Activated CD4-positive, alpha-beta T cell treated with anti-CD3 and anti-CD28 coated beads for 48 hours (primary cell): Measurements from ENCODE around the gene LCN10.

Experiments used
- DNase-seq: peaks from one replicate; pipeline ENCODE4 v3.0.0-alpha.2; 2020

Gene LCN10

GRCh38 chr9:136697146-136697820 lies 45.5 kb downstream of the LCN10 start:
- no peak for DNase-seq

- DNase-seq, result no peak
These were observed 46.2 kb downstream of the LCN10 start for GRCh38 chr9:136696502-136696901.

- DNase-seq, result no peak
These were observed 46.8 kb downstream of the LCN10 start for GRCh38 chr9:136695955-136696354.

GRCh38 chr9:136695435-136695895 lies 47.3 kb downstream of the LCN10 start:
- DNase-seq, result no peak

GRCh38 chr9:136694872-136695247 lies 47.9 kb downstream of the LCN10 start:
- no peak for DNase-seq

GRCh38 chr9:136694163-136694871 lies 48.4 kb downstream of the LCN10 start:
- DNase-seq, result peak; percentile 57

GRCh38 chr9:136693490-136694162 lies 49.1 kb downstream of the LCN10 start:
- peak; percentile 28 for DNase-seq

GRCh38 chr9:136693135-136693489 lies 49.6 kb downstream of the LCN10 start:
- no peak for DNase-seq

- DNase-seq, result no peak
These were observed 50.3 kb downstream of the LCN10 start for GRCh38 chr9:136692185-136693134.

- no peak for DNase-seq
These were observed 51.2 kb downstream of the LCN10 start for GRCh38 chr9:136691316-136692184.

GRCh38 chr9:136690806-136691261 lies 51.9 kb downstream of the LCN10 start:
- no peak for DNase-seq

GRCh38 chr9:136690104-136690805 lies 52.5 kb downstream of the LCN10 start:
- DNase-seq, result no peak

- no peak for DNase-seq
These were observed 53.7 kb downstream of the LCN10 start for GRCh38 chr9:136689108-136689460.

GRCh38 chr9:136688274-136689107 lies 54.2 kb downstream of the LCN10 start:
- DNase-seq, result no peak
